Smooth muscle cell (in vitro differentiated cells): ENCODE measurements around the gene RDH8. TPM values are rescaled to one million over a fixed set of nuclear protein-coding genes. Genes with fewer than 3 reads are reported as not detected.

Source experiments
- DNase-seq: peaks from one replicate; lab custom pipeline; 2025; ENCODE audit not compliant: unreplicated experiment; lab: John Stamatoyannopoulos, UW
- H2AFZ ChIP-seq: fragments of 200-600 bp; sonication (generic); 2 replicates; pipeline ENCODE4 v1.6.0; 2016; ENCODE audit warnings: antibody characterized with exemption, low read depth, mild to moderate bottlenecking
- H3F3A ChIP-seq: fragments of 200-600 bp; sonication (generic); 2 replicates; pipeline ENCODE4 v1.6.0; 2017; ENCODE audit warnings: antibody characterized with exemption, low read depth
- H3K27ac ChIP-seq: fragments of 200-600 bp; sonication (generic); 2 replicates; pipeline ENCODE4 v1.5.1; 2016; ENCODE audit warnings: low read depth, mild to moderate bottlenecking
- H3K27me3 ChIP-seq: fragments of 200-600 bp; sonication (generic); 2 replicates; pipeline ENCODE4 v1.6.1; 2016; ENCODE audit warnings: low read depth, mild to moderate bottlenecking
- H3K36me3 ChIP-seq: fragments of 200-600 bp; sonication (generic); 2 replicates; pipeline ENCODE4 v1.5.1; 2016; ENCODE audit warnings: low read depth
- H3K4me1 ChIP-seq: fragments of 200-600 bp; sonication (generic); 2 replicates; pipeline ENCODE4 v1.5.1; 2016; ENCODE audit warnings: low read depth
- H3K4me2 ChIP-seq: fragments of 200-600 bp; sonication (generic); 2 replicates; pipeline ENCODE4 v1.6.0; 2016; ENCODE audit warnings: mild to moderate bottlenecking
- H3K4me3 ChIP-seq: fragments of 200-600 bp; sonication (generic); 2 replicates; pipeline ENCODE4 v1.5.1; 2016; ENCODE audit warnings: mild to moderate bottlenecking
- H3K79me2 ChIP-seq: fragments of 200-600 bp; sonication (generic); 2 replicates; pipeline ENCODE4 v1.6.0; 2016; ENCODE audit warnings: low read depth, mild to moderate bottlenecking
- H3K9ac ChIP-seq: fragments of 200-600 bp; sonication (generic); 2 replicates; pipeline ENCODE4 v1.6.0; 2016; ENCODE audit warnings: low read depth
- H3K9me3 ChIP-seq: fragments of 200-600 bp; sonication (generic); replicated peaks from 2 replicates; pipeline ENCODE4 v1.5.1; 2016; ENCODE audit warnings: low read depth
- H4K20me1 ChIP-seq: fragments of 200-600 bp; sonication (generic); 2 replicates; pipeline ENCODE4 v1.6.0; 2016; ENCODE audit warnings: low read depth
- WGBS: methylation state at CpG from one replicate; pipeline ENCODE4 v1.1.7; 2016; ENCODE audit warnings: low lambda C conversion rate; 5-methylcytosine and 5-hydroxymethylcytosine counted together
- polyA plus RNA-seq: library from polyadenylated mRNA; unstranded; fragments of >200 nt; fragmentation: Nextera tagmentation; extraction: Ambion mirVana; gene quantifications from 2 replicates; pipeline ENCODE4 v1.2.1, GENCODE V29; 2016
- total RNA-seq: library from RNA; depleted of rRNA; stranded (reverse); fragments of >200 nt; gene quantifications from 2 replicates; pipeline ENCODE4 v1.2.3, GENCODE V29; 2014
- TF ChIP-seq, protein P1 (sequence below): fragments of 200-600 bp; sonication (generic); IDR thresholded peaks from 2 replicates; pipeline ENCODE4 v1.5.1; 2017; ENCODE audit warnings: borderline replicate concordance, mild to moderate bottlenecking, antibody characterized with exemption; ENCODE audit not compliant: insufficient read depth, poor library complexity, severe bottlenecking

RDH8 gene
- total and polyA plus RNA-seq, 2 experiments from 2014 or later, result not detected

DNA sequence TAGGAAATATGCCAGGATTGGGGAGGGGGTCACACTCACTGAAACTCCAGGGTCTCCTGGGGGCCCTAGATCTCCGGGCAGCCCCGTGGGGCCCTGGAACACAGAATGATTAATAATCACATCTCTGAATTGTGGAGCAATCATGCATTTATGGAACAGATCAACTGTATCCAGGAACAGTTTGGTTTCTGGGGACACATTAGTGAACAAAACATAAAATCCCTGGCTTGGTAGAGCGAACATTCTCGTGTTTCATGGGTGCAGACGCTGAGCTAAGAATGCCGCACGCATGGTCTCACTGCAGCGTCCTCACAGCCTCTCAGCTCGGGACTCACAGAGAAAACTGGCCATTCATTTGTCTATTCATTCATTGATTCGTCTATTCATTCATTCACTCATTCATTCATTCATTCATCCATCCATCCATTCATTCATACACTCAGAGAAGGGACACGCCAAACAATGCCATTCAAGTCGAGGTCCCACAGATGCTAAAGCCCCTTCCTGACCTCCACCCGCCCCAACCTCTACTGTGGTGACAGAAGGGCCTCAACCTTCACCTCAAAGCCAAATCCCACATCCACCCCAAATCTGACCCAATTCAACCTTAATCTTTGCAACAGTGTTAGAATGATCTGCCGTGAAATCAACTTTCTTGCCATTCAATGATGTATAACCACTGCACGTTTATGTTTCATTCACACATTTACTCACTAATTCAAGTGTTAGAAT lies 42.0 kb upstream of the RDH8 start:
- peaks cover 26% of the 10 kb centered on the region for H3K27me3 ChIP-seq
- H3K4me3 ChIP-seq, result no peak overlapping the region
- TF ChIP-seq, protein P1, sequence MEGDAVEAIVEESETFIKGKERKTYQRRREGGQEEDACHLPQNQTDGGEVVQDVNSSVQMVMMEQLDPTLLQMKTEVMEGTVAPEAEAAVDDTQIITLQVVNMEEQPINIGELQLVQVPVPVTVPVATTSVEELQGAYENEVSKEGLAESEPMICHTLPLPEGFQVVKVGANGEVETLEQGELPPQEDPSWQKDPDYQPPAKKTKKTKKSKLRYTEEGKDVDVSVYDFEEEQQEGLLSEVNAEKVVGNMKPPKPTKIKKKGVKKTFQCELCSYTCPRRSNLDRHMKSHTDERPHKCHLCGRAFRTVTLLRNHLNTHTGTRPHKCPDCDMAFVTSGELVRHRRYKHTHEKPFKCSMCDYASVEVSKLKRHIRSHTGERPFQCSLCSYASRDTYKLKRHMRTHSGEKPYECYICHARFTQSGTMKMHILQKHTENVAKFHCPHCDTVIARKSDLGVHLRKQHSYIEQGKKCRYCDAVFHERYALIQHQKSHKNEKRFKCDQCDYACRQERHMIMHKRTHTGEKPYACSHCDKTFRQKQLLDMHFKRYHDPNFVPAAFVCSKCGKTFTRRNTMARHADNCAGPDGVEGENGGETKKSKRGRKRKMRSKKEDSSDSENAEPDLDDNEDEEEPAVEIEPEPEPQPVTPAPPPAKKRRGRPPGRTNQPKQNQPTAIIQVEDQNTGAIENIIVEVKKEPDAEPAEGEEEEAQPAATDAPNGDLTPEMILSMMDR, result no peak
- no peak overlapping the region for H3K9ac ChIP-seq
- 79% methylated on average over 15 of the region's 15 CpGs for WGBS
- no peaks in the 10 kb centered on the region for H3K4me1 ChIP-seq
- H3K79me2 ChIP-seq, result no peaks in the 10 kb centered on the region
- H3K36me3 ChIP-seq, result no peaks in the 10 kb centered on the region
- H3F3A ChIP-seq, result no peaks in the 10 kb centered on the region
- no peak overlapping the region for H2AFZ ChIP-seq
- H3K27ac ChIP-seq, result no peak overlapping the region
- no peaks in the 10 kb centered on the region for H4K20me1 ChIP-seq
- no peak overlapping the region for H3K4me2 ChIP-seq
- H3K9me3 ChIP-seq, result no peaks in the 10 kb centered on the region
- DNase-seq, result no peak

DNA sequence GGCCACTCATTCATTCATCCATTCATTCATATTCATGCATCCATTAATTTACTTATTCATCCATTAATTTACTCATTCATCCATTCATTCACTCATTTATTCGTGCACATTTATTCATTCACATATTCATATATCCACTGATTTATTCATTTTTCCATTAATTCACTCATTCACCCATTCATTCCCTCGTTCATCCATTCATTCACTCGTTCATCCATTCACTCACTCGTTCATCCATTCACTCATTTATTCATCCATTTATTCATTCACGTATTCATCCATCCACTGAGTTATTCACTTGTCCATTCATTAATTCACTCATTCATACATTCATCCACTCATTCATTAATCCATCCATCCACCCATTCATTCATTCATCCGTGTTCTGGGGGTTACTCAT lies 41.2 kb upstream of the RDH8 start:
- 84% methylated on average over 6 of the region's 6 CpGs for WGBS
- no peak overlapping the region for H3K4me3 ChIP-seq
- H3K9ac ChIP-seq, result no peak overlapping the region
- TF ChIP-seq, protein P1, result no peak
- H3K4me2 ChIP-seq, result no peak overlapping the region
- H3K9me3 ChIP-seq, result no peaks in the 10 kb centered on the region
- no peaks in the 10 kb centered on the region for H3K36me3 ChIP-seq
- no peaks in the 10 kb centered on the region for H3K79me2 ChIP-seq
- H4K20me1 ChIP-seq, result no peaks in the 10 kb centered on the region
- no peak overlapping the region for H2AFZ ChIP-seq
- no peak overlapping the region for H3K27ac ChIP-seq
- no peaks in the 10 kb centered on the region for H3F3A ChIP-seq
- H3K4me1 ChIP-seq, result no peaks in the 10 kb centered on the region
- no peak for DNase-seq
- H3K27me3 ChIP-seq, result peaks cover 19% of the 10 kb centered on the region

DNA sequence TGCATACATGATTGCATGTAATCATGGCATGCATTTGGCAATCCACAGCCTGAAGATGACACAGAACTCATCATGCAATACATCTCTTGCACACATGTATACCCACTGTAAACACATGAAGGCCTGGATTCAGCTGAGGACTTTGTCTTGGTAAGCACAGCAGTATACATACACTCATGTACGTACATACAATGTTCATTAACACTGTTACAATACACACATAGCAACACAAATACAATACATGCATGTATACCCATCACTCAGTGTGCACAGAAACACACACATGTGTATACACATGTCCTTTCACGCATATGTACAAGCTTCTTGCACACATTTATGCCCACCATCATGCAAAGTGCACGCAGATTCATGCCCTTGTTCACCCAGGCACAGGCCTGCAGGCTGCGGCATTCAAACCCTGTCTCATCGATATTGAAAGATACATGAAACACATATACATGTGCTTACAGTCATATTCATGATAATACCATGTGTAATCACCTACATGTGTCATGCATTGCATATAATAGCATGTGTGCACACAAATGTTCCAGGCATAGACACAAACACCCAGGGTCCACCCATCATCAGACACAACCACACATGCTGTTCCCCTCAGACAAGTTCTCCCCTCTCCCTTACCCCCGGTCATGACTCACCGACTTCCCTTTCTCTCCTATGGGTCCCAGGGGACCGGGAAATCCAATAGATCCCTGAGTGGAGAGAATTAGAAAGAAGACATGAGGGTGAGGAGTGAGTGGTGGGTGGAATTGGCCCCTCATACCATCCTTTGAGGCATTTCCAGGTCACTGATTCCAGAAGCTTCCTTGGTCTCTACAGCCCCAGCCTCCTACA lies 31.6 kb upstream of the RDH8 start:
- Histone ChIP-seq H3K27me3 (no peaks in the 10 kb centered on the region), H4K20me1 (no peaks in the 10 kb centered on the region), H3K27ac (no peak overlapping the region), H3K4me1 (peaks cover 3% of the 10 kb centered on the region), H3F3A (no peaks in the 10 kb centered on the region), H3K9me3 (no peaks in the 10 kb centered on the region), H3K4me2 (no peak overlapping the region), H3K9ac (no peak overlapping the region), H3K79me2 (no peaks in the 10 kb centered on the region), H3K4me3 (no peak overlapping the region), H2AFZ (no peak overlapping the region), H3K36me3 (no peaks in the 10 kb centered on the region)
- WGBS, result 91% methylated on average over 8 of the region's 8 CpGs
- TF ChIP-seq, protein P1, result no peak
- no peak for DNase-seq
